HAP-1 (cell line): ENCODE measurements around the gene MYH1.
"Not testable (repeated sequence)": the region's sequence is repeated elsewhere in the genome, so short reads cannot be mapped to it uniquely, and the experiment has no call there.

ENCODE experiments used
- DNase-seq, 2 experiments: peaks; one replicate each; pipeline ENCODE4 v3.0.0-alpha.2; 2016 to 2020; ENCODE audit warnings: low spot score in 2 of 2
- H3K27me3 ChIP-seq: fragments of 250-450 bp; sonication (Bioruptor Pico); 2 replicates; pipeline ENCODE4 v1.5.1; 2020; ENCODE audit warnings: low read depth, mild to moderate bottlenecking, moderate library complexity
- H3K36me3 ChIP-seq: fragments of 250-450 bp; sonication (Bioruptor Pico); replicated peaks from 2 replicates; pipeline ENCODE4 v1.5.1; 2020; ENCODE audit warnings: mild to moderate bottlenecking
- H3K4me1 ChIP-seq: fragments of 250-450 bp; sonication (Bioruptor Pico); 2 replicates; pipeline ENCODE4 v1.5.1; 2020; ENCODE audit warnings: mild to moderate bottlenecking
- H3K4me3 ChIP-seq: fragments of 250-450 bp; sonication (Bioruptor Pico); 2 replicates; pipeline ENCODE4 v1.5.1; 2020; ENCODE audit warnings: mild to moderate bottlenecking, moderate library complexity
- H3K9me3 ChIP-seq: fragments of 250-450 bp; sonication (Bioruptor Pico); 2 replicates; pipeline ENCODE4 v1.5.1; 2020; ENCODE audit warnings: mild to moderate bottlenecking, moderate library complexity
- in situ Hi-C: fragments of 300-500 bp; cut with MboI; formaldehyde crosslinking; loops from 3 replicates; pipeline ENCODE4 v1.14.3; 2020; ENCODE audit warnings: low sequenced_read_pairs, inconsistent platforms, mixed read lengths

MYH1 gene

GRCh38 chr17:10518271-10519037 is at the start of gene MYH1:
TSS of gene MYH1 (minus strand) at chr17:10518542. CDS start at chr17:10516642, 1,900 bp downstream.
- Histone ChIP-seq H3K9me3 (no peaks in the 10 kb centered on the region), H3K36me3 (no peaks in the 10 kb centered on the region), H3K4me3 (no peak within 1 kb of the TSS), H3K27me3 (no peaks in the 10 kb centered on the region), H3K4me1 (no peaks in the 10 kb centered on the region)
- DNase-seq = no peak
- in situ Hi-C loops = no loop called here

GRCh38 chr17:10563991-10564660 is 45.8 kb upstream of the MYH1 start:
- Histone ChIP-seq H3K4me1 (no peaks in the 10 kb centered on the region), H3K27me3 (no peaks in the 10 kb centered on the region), H3K9me3 (no peaks in the 10 kb centered on the region), H3K4me3 (no peak overlapping the region), H3K36me3 (no peaks in the 10 kb centered on the region)
- in situ Hi-C loops = no loop called here
- no peak for DNase-seq

- Histone ChIP-seq H3K4me1 (no peaks in the 10 kb centered on the region), H3K27me3 (no peaks in the 10 kb centered on the region), H3K4me3 (no peak overlapping the region), H3K36me3 (no peaks in the 10 kb centered on the region), H3K9me3 (no peaks in the 10 kb centered on the region)
- in situ Hi-C loops = no loop called here
- DNase-seq = no peak
These were observed 39.7 kb upstream of the MYH1 start for GRCh38 chr17:10558049-10558448.

GRCh38 chr17:10557422-10557821 is 39.1 kb upstream of the MYH1 start:
- no peak for DNase-seq
- H3K4me1 ChIP-seq = no peaks in the 10 kb centered on the region
- H3K9me3 ChIP-seq = no peaks in the 10 kb centered on the region
- no peak overlapping the region for H3K4me3 ChIP-seq
- in situ Hi-C loops = no loop called here
- H3K36me3 ChIP-seq = no peaks in the 10 kb centered on the region
- no peaks in the 10 kb centered on the region for H3K27me3 ChIP-seq

GRCh38 chr17:10556301-10557005 is 38.1 kb upstream of the MYH1 start:
- in situ Hi-C loops = no loop called here
- Histone ChIP-seq H3K36me3 (no peaks in the 10 kb centered on the region), H3K9me3 (no peaks in the 10 kb centered on the region), H3K27me3 (no peaks in the 10 kb centered on the region), H3K4me1 (no peaks in the 10 kb centered on the region), H3K4me3 (no peak overlapping the region)
- DNase-seq = no peak

GRCh38 chr17:10550014-10550413 is 31.7 kb upstream of the MYH1 start:
- H3K36me3 ChIP-seq = no peaks in the 10 kb centered on the region
- H3K4me3 ChIP-seq = no peak overlapping the region
- no peak for DNase-seq
- H3K9me3 ChIP-seq = no peaks in the 10 kb centered on the region
- H3K27me3 ChIP-seq = no peaks in the 10 kb centered on the region
- in situ Hi-C loops = no loop called here
- no peaks in the 10 kb centered on the region for H3K4me1 ChIP-seq

GRCh38 chr17:10549096-10549842 is 30.9 kb upstream of the MYH1 start, which contains the start of gene MYH2:
TSS of gene MYH2 (minus strand) at chr17:10549658. CDS start at chr17:10547920, 1,738 bp downstream.
- Histone ChIP-seq H3K4me1 (no peaks in the 10 kb centered on the region), H3K36me3 (no peaks in the 10 kb centered on the region), H3K4me3 (no peak within 1 kb of the TSS), H3K9me3 (no peaks in the 10 kb centered on the region), H3K27me3 (no peaks in the 10 kb centered on the region)
- in situ Hi-C loops = no loop called here
- no peak for DNase-seq

- no peak overlapping the region for H3K4me3 ChIP-seq
- in situ Hi-C loops = no loop called here
- no peaks in the 10 kb centered on the region for H3K27me3 ChIP-seq
- no peaks in the 10 kb centered on the region for H3K4me1 ChIP-seq
- no peaks in the 10 kb centered on the region for H3K36me3 ChIP-seq
- DNase-seq = no peak
- no peaks in the 10 kb centered on the region for H3K9me3 ChIP-seq
These were observed 29.0 kb upstream of the MYH1 start for GRCh38 chr17:10547351-10547750.

GRCh38 chr17:10543486-10543885 is 25.1 kb upstream of the MYH1 start:
- in situ Hi-C loops, H3K36me3 ChIP-seq, H3K4me1 ChIP-seq, DNase-seq, H3K4me3 ChIP-seq, H3K9me3 ChIP-seq, H3K27me3 ChIP-seq: not testable (repeated sequence)

GRCh38 chr17:10541179-10541578 is 22.8 kb upstream of the MYH1 start:
- H3K27me3 ChIP-seq, DNase-seq, H3K4me3 ChIP-seq, H3K9me3 ChIP-seq, H3K36me3 ChIP-seq, in situ Hi-C loops, H3K4me1 ChIP-seq: not testable (repeated sequence)

- in situ Hi-C loops = no loop called here
- Histone ChIP-seq H3K36me3 (no peaks in the 10 kb centered on the region), H3K4me3 (no peak overlapping the region), H3K27me3 (no peaks in the 10 kb centered on the region), H3K9me3 (no peaks in the 10 kb centered on the region), H3K4me1 (no peaks in the 10 kb centered on the region)
- DNase-seq = no peak
These were observed 13.7 kb upstream of the MYH1 start for GRCh38 chr17:10532026-10532425.

- H3K9me3 ChIP-seq = no peaks in the 10 kb centered on the region
- no peaks in the 10 kb centered on the region for H3K4me1 ChIP-seq
- no peaks in the 10 kb centered on the region for H3K27me3 ChIP-seq
- no peak for DNase-seq
- H3K4me3 ChIP-seq = no peak overlapping the region
- in situ Hi-C loops = no loop called here
- no peaks in the 10 kb centered on the region for H3K36me3 ChIP-seq
These were observed 9.1 kb upstream of the MYH1 start for GRCh38 chr17:10527419-10527818.

- DNase-seq = no peak
- Histone ChIP-seq H3K4me3 (no peak overlapping the region), H3K27me3 (no peaks in the 10 kb centered on the region), H3K36me3 (no peaks in the 10 kb centered on the region), H3K4me1 (no peaks in the 10 kb centered on the region), H3K9me3 (no peaks in the 10 kb centered on the region)
- in situ Hi-C loops = no loop called here
These were observed 8.2 kb upstream of the MYH1 start for GRCh38 chr17:10526517-10526916.
